Common myeloid progenitor, CD34-positive (primary cell): ENCODE data around the gene OR6F1.
"Not testable (repeated sequence)": the region's sequence is repeated elsewhere in the genome, so short reads cannot be mapped to it uniquely, and the experiment has no call there.

Source experiments
- CTCF ChIA-PET: fragments of 350-600 bp; sonication (Branson Sonifier 250); formaldehyde crosslinking; loops from one replicate; lab custom pipeline; 2021; ENCODE audit warnings: antibody characterized with exemption; lab: Charles Lee
- POLR2A ChIA-PET: fragments of 350-600 bp; sonication (Branson Sonifier 250); formaldehyde crosslinking; loops from one replicate; lab custom pipeline; 2021; ENCODE audit warnings: antibody characterized with exemption; lab: Charles Lee
- DNase-seq, 3 donors: peaks; one replicate each; pipeline versions ENCODE4 v3.0.0 to v3.0.0-alpha.2; 2013
- H3K27ac ChIP-seq, 2 experiments: 1 replicate in 1 of 2; 2 replicates in 1 of 2; pipeline ENCODE4 v1.7.0; 2013; ENCODE audit warnings: inconsistent platforms in 2 of 2, low read length in 2 of 2, mild to moderate bottlenecking in 2 of 2, low read depth in 1 of 2, moderate library complexity in 1 of 2; ENCODE audit not compliant: severe bottlenecking in 2 of 2, insufficient read depth in 1 of 2, poor library complexity in 1 of 2
- H3K27me3 ChIP-seq, 5 experiments: replicated peaks in 2 of 5; 1 replicate in 3 of 5; 2 replicates in 2 of 5; pipeline versions ENCODE4 v1.6.1 to v1.7.0; 2013; ENCODE audit warnings: low read length in 4 of 5, mild to moderate bottlenecking in 2 of 5, moderate library complexity in 2 of 5, inconsistent platforms in 1 of 5; ENCODE audit not compliant: insufficient read depth in 5 of 5, control insufficient read depth in 4 of 5
- H3K36me3 ChIP-seq, 4 experiments: 1 replicate in 2 of 4; 2 replicates in 2 of 4; pipeline versions ENCODE4 v1.6.1 to v1.7.0; 2013; ENCODE audit warnings: low read length in 3 of 4, control low read depth in 1 of 4, mild to moderate bottlenecking in 1 of 4; ENCODE audit not compliant: control insufficient read depth in 4 of 4, insufficient read depth in 4 of 4
- H3K4me1 ChIP-seq, 4 experiments: 1 replicate in 3 of 4; 2 replicates in 1 of 4; pipeline versions ENCODE4 v1.6.1 to v1.7.1; 2013; ENCODE audit warnings: low read length in 3 of 4, mild to moderate bottlenecking in 3 of 4, control low read depth in 1 of 4, inconsistent platforms in 1 of 4, moderate library complexity in 1 of 4; ENCODE audit not compliant: control insufficient read depth in 4 of 4, insufficient read depth in 4 of 4; ENCODE audit errors: control extremely low read depth in 1 of 4
- H3K4me3 ChIP-seq, 7 experiments: 1 replicate in 4 of 7; 2 replicates in 3 of 7; pipeline versions ENCODE4 v1.5.1 to v1.7.0; 2013; ENCODE audit warnings: mild to moderate bottlenecking in 7 of 7, low read length in 6 of 7, moderate library complexity in 6 of 7, inconsistent platforms in 2 of 7, low read depth in 2 of 7, control low read depth in 1 of 7; ENCODE audit not compliant: insufficient read depth in 4 of 7, control insufficient read depth in 1 of 7; ENCODE audit errors: extremely low read depth in 1 of 7
- H3K9me3 ChIP-seq, 5 experiments: 1 replicate in 4 of 5; 2 replicates in 1 of 5; pipeline versions ENCODE4 v1.6.1 to v1.7.1; 2013; ENCODE audit warnings: low read length in 4 of 5, mild to moderate bottlenecking in 2 of 5, inconsistent platforms in 1 of 5, low read depth in 1 of 5, moderate library complexity in 1 of 5; ENCODE audit not compliant: control insufficient read depth in 4 of 5, insufficient read depth in 2 of 5; ENCODE audit errors: control extremely low read depth in 1 of 5
- WGBS: methylation state at CpG from one replicate; pipeline ENCODE4 v1.1.5; 2013; ENCODE audit not compliant: insufficient coverage; 5-methylcytosine and 5-hydroxymethylcytosine counted together

Gene OR6F1

GRCh38 chr1:247742215-247742760 is 25.8 kb upstream of the OR6F1 start:
- CTCF ChIA-PET = interaction anchor here (0.7 kb wide), 1 partner anchor 1089 kb away, joined by 3 read pairs; no protein-coding TSS in a partner anchor
- WGBS = no CpG with 5 or more reads among the region's 3 CpGs
- not testable (repeated sequence) for H3K4me1 ChIP-seq

GRCh38 chr1:247741756-247742155 is 25.3 kb upstream of the OR6F1 start:
- ChIA-PET CTCF (no interaction called here), POLR2A (no interaction called here)
- Histone ChIP-seq H3K4me1 (no peaks in the 10 kb centered on the region), H3K27me3 (no peaks in the 10 kb centered on the region), H3K9me3 (no peaks in the 10 kb centered on the region), H3K4me3 (no peak overlapping the region), H3K27ac (no peak overlapping the region), H3K36me3 (no peaks in the 10 kb centered on the region)
- no peak for DNase-seq
- 90% methylated on average over 2 of the region's 5 CpGs for WGBS

More at GRCh38 chr1:247742215-247742760, 25.8 kb upstream of the OR6F1 start:
- H3K27me3 ChIP-seq, POLR2A ChIA-PET, H3K36me3 ChIP-seq, DNase-seq, H3K27ac ChIP-seq, H3K9me3 ChIP-seq, H3K4me3 ChIP-seq: not testable (repeated sequence)

GRCh38 chr1:247740721-247741120 is 24.3 kb upstream of the OR6F1 start:
- Histone ChIP-seq H3K4me1 (no peaks in the 10 kb centered on the region), H3K9me3 (no peaks in the 10 kb centered on the region), H3K27me3 (no peaks in the 10 kb centered on the region), H3K27ac (no peak overlapping the region), H3K36me3 (no peaks in the 10 kb centered on the region), H3K4me3 (no peak overlapping the region)
- WGBS = 92% methylated on average over 2 of the region's 2 CpGs
- POLR2A ChIA-PET = no interaction called here
- CTCF ChIA-PET = no interaction called here
- DNase-seq = no peak

- no CpG with 5 or more reads among the region's 1 CpG for WGBS
- no peaks in the 10 kb centered on the region for H3K9me3 ChIP-seq
- no peaks in the 10 kb centered on the region for H3K4me1 ChIP-seq
- no peak within 1 kb of the TSS for H3K4me3 ChIP-seq
- ChIA-PET CTCF (no interaction called here), POLR2A (no interaction called here)
- H3K27me3 ChIP-seq = no peaks in the 10 kb centered on the region
- H3K36me3 ChIP-seq = no peaks in the 10 kb centered on the region
- no peak within 1 kb of the TSS for H3K27ac ChIP-seq
- no peak for DNase-seq
Measured at GRCh38 chr1:247738315-247738714, 21.9 kb upstream of the OR6F1 start, which contains the start of gene OR14K1. OR14K1 (plus strand) TSS chr1:247738615; CDS start chr1:247738615, 0 bp downstream.

- ChIA-PET CTCF (no interaction called here), POLR2A (no interaction called here)
- no peak for DNase-seq
- Histone ChIP-seq H3K4me3 (no peak overlapping the region), H3K36me3 (no peaks in the 10 kb centered on the region), H3K27ac (no peak overlapping the region), H3K9me3 (peaks cover 2 to 11% (median 3%) of the 10 kb centered on the region in 5 experiments), H3K4me1 (no peaks in the 10 kb centered on the region), H3K27me3 (no peaks in the 10 kb centered on the region)
- WGBS = 100% methylated on average over 3 of the region's 4 CpGs
Measured at GRCh38 chr1:247721222-247721621, 4.8 kb upstream of the OR6F1 start.

- H3K36me3 ChIP-seq = no peaks in the 10 kb centered on the region
- POLR2A ChIA-PET = no interaction called here
- no peak overlapping the region for H3K27ac ChIP-seq
- no peaks in the 10 kb centered on the region for H3K4me1 ChIP-seq
- DNase-seq = no peak
- no peak overlapping the region for H3K4me3 ChIP-seq
- CTCF ChIA-PET = interaction anchor here (0.8 kb wide), 1 partner anchor 143 kb away, joined by 3 read pairs; the partner anchor contains the start of gene TRIM58
- no peaks in the 10 kb centered on the region for H3K9me3 ChIP-seq
- no peaks in the 10 kb centered on the region for H3K27me3 ChIP-seq
- WGBS = 100% methylated on average over 6 of the region's 7 CpGs
Measured at GRCh38 chr1:247713753-247714152, 2.7 kb downstream of the OR6F1 start.

GRCh38 chr1:247710681-247711080 is 5.8 kb downstream of the OR6F1 start:
- CTCF ChIA-PET, H3K36me3 ChIP-seq, H3K4me3 ChIP-seq, H3K9me3 ChIP-seq, H3K27ac ChIP-seq, H3K27me3 ChIP-seq, H3K4me1 ChIP-seq, DNase-seq, POLR2A ChIA-PET: not testable (repeated sequence)
- WGBS = 100% methylated on average over 6 of the region's 8 CpGs
